ENCODE data around the gene XPA. TPM values are rescaled to one million over a fixed set of nuclear protein-coding genes. Genes with fewer than 3 reads are reported as not detected.
A peak's percentile ranks its signal among the peaks of the same experiment; 100 is the strongest.

Gene XPA
- total and polyA plus RNA-seq, 2 of the 13 experiments (the other 11 are each of a cell fraction or from before 2014, with no cell fraction given): 2.3 to 15.2 TPM

- TF ChIP-seq, protein P1, sequence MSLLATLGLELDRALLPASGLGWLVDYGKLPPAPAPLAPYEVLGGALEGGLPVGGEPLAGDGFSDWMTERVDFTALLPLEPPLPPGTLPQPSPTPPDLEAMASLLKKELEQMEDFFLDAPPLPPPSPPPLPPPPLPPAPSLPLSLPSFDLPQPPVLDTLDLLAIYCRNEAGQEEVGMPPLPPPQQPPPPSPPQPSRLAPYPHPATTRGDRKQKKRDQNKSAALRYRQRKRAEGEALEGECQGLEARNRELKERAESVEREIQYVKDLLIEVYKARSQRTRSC (CRISPR knock-in tag; IDR thresholded peaks at IDR 0.05; ENCODE audit: low read depth): no peak
- TF ChIP-seq ZNF432 (CRISPR knock-in tag; IDR thresholded peaks at IDR 0.05; ENCODE audit: borderline replicate concordance) (no peak), THAP9 (CRISPR knock-in tag; IDR thresholded peaks at IDR 0.05; ENCODE audit: borderline replicate concordance) (peak; percentile 92; the same call in 1 of the 2 replicates), SATB2 (CRISPR knock-in tag; IDR thresholded peaks at IDR 0.05) (no peak), EED (CRISPR knock-in tag; IDR thresholded peaks at IDR 0.05) (no peak; the same call in 1 of the 2 replicates), ZSCAN12 (CRISPR knock-in tag; IDR thresholded peaks at IDR 0.05) (no peak), NCOA5 (CRISPR knock-in tag; IDR thresholded peaks at IDR 0.05) (no peak), PITX1 (CRISPR knock-in tag; IDR thresholded peaks at IDR 0.05) (no peak), ZNF550 (CRISPR knock-in tag; IDR thresholded peaks at IDR 0.05; ENCODE audit: borderline replicate concordance) (no peak), TMF1 (CRISPR knock-in tag; IDR thresholded peaks at IDR 0.05; ENCODE audit: low read depth) (no peak), NKX3-1 (CRISPR knock-in tag; IDR thresholded peaks at IDR 0.05) (peak; percentile 70; the same call in 1 of the 2 replicates), ZNF773 (CRISPR knock-in tag; IDR thresholded peaks at IDR 0.05; ENCODE audit: borderline replicate concordance) (0 out of 2 replicates have a peak, but pooled peaks have one; percentile 34), HOXD1 (CRISPR knock-in tag; IDR thresholded peaks at IDR 0.05) (peak; percentile 56), ZNF777 (CRISPR knock-in tag; IDR thresholded peaks at IDR 0.05) (peak; percentile 64), ZNF766 (CRISPR knock-in tag; IDR thresholded peaks at IDR 0.05; ENCODE audit: borderline replicate concordance) (no peak; the same call in 1 of the 2 replicates), NRL (CRISPR knock-in tag; IDR thresholded peaks at IDR 0.05; ENCODE audit: borderline replicate concordance) (no peak), AHR (CRISPR knock-in tag; IDR thresholded peaks at IDR 0.05) (no peak), NONO (IDR thresholded peaks at IDR 0.05) (no peak), NONO (CRISPR knock-in tag; conservative IDR thresholded peaks at IDR 0.05) (peak; percentile 63), ZBTB38 (CRISPR knock-in tag; IDR thresholded peaks at IDR 0.05) (0 out of 2 replicates have a peak, but pooled peaks have one; percentile 4), HNRNPK (IDR thresholded peaks at IDR 0.05; ENCODE audit: low read depth, low read length, poor library complexity, severe bottlenecking) (peak; percentile 11)
- TF ChIP-seq, protein P2, sequence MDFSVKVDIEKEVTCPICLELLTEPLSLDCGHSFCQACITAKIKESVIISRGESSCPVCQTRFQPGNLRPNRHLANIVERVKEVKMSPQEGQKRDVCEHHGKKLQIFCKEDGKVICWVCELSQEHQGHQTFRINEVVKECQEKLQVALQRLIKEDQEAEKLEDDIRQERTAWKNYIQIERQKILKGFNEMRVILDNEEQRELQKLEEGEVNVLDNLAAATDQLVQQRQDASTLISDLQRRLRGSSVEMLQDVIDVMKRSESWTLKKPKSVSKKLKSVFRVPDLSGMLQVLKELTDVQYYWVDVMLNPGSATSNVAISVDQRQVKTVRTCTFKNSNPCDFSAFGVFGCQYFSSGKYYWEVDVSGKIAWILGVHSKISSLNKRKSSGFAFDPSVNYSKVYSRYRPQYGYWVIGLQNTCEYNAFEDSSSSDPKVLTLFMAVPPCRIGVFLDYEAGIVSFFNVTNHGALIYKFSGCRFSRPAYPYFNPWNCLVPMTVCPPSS (IDR thresholded peaks at IDR 0.05): no peak
- TF ChIP-seq, protein P3, sequence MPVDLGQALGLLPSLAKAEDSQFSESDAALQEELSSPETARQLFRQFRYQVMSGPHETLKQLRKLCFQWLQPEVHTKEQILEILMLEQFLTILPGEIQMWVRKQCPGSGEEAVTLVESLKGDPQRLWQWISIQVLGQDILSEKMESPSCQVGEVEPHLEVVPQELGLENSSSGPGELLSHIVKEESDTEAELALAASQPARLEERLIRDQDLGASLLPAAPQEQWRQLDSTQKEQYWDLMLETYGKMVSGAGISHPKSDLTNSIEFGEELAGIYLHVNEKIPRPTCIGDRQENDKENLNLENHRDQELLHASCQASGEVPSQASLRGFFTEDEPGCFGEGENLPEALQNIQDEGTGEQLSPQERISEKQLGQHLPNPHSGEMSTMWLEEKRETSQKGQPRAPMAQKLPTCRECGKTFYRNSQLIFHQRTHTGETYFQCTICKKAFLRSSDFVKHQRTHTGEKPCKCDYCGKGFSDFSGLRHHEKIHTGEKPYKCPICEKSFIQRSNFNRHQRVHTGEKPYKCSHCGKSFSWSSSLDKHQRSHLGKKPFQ (CRISPR knock-in tag; IDR thresholded peaks at IDR 0.05; ENCODE audit: insufficient replicate concordance): peak; percentile 72
Measured at GRCh38 chr9:97632985-97633858, 63.9 kb downstream of the XPA start, which contains the start of the genes NCBP1 and TSTD2 (continued).

All from HepG2 (cell line).